Loucy (cell line): ENCODE data around the gene SULT4A1.

Source experiments
- EZH2phosphoT487 ChIP-seq: fragments of 200-600 bp; IDR thresholded peaks from 2 replicates; pipeline ENCODE4 v1.6.1; 2018; ENCODE audit warnings: antibody characterized with exemption, mild to moderate bottlenecking, moderate library complexity, borderline replicate concordance
- TF ChIP-seq, protein P1 (sequence below): fragments of 200-600 bp; sonication (generic); conservative IDR thresholded peaks from 2 replicates; pipeline ENCODE4 v1.5.1; 2014; ENCODE audit warnings: mild to moderate bottlenecking, antibody characterized with exemption, low read length

- TF ChIP-seq, protein P1, sequence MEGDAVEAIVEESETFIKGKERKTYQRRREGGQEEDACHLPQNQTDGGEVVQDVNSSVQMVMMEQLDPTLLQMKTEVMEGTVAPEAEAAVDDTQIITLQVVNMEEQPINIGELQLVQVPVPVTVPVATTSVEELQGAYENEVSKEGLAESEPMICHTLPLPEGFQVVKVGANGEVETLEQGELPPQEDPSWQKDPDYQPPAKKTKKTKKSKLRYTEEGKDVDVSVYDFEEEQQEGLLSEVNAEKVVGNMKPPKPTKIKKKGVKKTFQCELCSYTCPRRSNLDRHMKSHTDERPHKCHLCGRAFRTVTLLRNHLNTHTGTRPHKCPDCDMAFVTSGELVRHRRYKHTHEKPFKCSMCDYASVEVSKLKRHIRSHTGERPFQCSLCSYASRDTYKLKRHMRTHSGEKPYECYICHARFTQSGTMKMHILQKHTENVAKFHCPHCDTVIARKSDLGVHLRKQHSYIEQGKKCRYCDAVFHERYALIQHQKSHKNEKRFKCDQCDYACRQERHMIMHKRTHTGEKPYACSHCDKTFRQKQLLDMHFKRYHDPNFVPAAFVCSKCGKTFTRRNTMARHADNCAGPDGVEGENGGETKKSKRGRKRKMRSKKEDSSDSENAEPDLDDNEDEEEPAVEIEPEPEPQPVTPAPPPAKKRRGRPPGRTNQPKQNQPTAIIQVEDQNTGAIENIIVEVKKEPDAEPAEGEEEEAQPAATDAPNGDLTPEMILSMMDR, result no peak
- no peak for TF ChIP-seq EZH2phosphoT487
Measured at GRCh38 chr22:43890901-43891331, 28.6 kb upstream of the SULT4A1 start.
